IPS DF 6.9 (cell line): Measurements from ENCODE around the gene LBH.

Experiments used
- DNase-seq: peaks from one replicate; pipeline ENCODE4 v3.0.0-alpha.2; 2013; ENCODE audit warnings: low read depth, low spot score
- H3K27ac ChIP-seq: one replicate; pipeline ENCODE4 v1.5.1; 2013; ENCODE audit warnings: low read length, control low read depth
- H3K27me3 ChIP-seq: 2 replicates; pipeline ENCODE4 v1.6.1; 2013; ENCODE audit warnings: mild to moderate bottlenecking, low read length; ENCODE audit not compliant: control insufficient read depth, insufficient read depth
- H3K36me3 ChIP-seq: 2 replicates; pipeline ENCODE4 v1.6.1; 2013; ENCODE audit warnings: low read length; ENCODE audit not compliant: control insufficient read depth, insufficient read depth
- H3K4me1 ChIP-seq: 2 replicates; pipeline ENCODE4 v1.6.1; 2013; ENCODE audit warnings: low read length; ENCODE audit not compliant: control insufficient read depth, insufficient read depth
- H3K4me3 ChIP-seq: 2 replicates; pipeline ENCODE4 v1.5.1; 2013; ENCODE audit warnings: mild to moderate bottlenecking, low read length
- H3K9me3 ChIP-seq: 2 replicates; pipeline ENCODE4 v1.6.1; 2013; ENCODE audit warnings: low read length, inconsistent platforms; ENCODE audit not compliant: control insufficient read depth, insufficient read depth
- WGBS: extraction: QIAGEN DNeasy Blood & Tissue Kit; methylation state at CpG from one replicate; pipeline ENCODE4 v1.1.7; 2013; ENCODE audit warnings: mixed read lengths, missing lambda C conversion rate; ENCODE audit not compliant: insufficient read length, insufficient coverage; 5-methylcytosine and 5-hydroxymethylcytosine counted together

Gene LBH

GRCh38 chr2:30224151-30224550 lies 7.2 kb upstream of the LBH start:
- Histone ChIP-seq H3K4me1 (peaks cover 2% of the 10 kb centered on the region; the same call in 1 of the 2 replicates), H3K4me3 (no peak overlapping the region), H3K9me3 (no peaks in the 10 kb centered on the region), H3K27ac (no peak overlapping the region), H3K36me3 (no peaks in the 10 kb centered on the region), H3K27me3 (no peaks in the 10 kb centered on the region; the same call in 1 of the 2 replicates)
- DNase-seq: no peak

- Histone ChIP-seq H3K9me3 (no peaks in the 10 kb centered on the region), H3K27ac (no peak overlapping the region), H3K4me3 (no peak overlapping the region), H3K4me1 (peaks cover 2% of the 10 kb centered on the region; the same call in 1 of the 2 replicates), H3K36me3 (no peaks in the 10 kb centered on the region), H3K27me3 (peaks cover 2% of the 10 kb centered on the region; the same call in 1 of the 2 replicates)
- DNase-seq: no peak
- no CpG with 5 or more reads among the region's 8 CpGs for WGBS
Observed at GRCh38 chr2:30225131-30225762, 6.1 kb upstream of the LBH start.

GRCh38 chr2:30226144-30227032 lies 4.9 kb upstream of the LBH start:
- Histone ChIP-seq H3K36me3 (no peaks in the 10 kb centered on the region), H3K4me3 (no peak overlapping the region), H3K4me1 (peaks cover 2% of the 10 kb centered on the region; the same call in 1 of the 2 replicates), H3K27me3 (peaks cover 8% of the 10 kb centered on the region; the same call in 1 of the 2 replicates), H3K27ac (no peak overlapping the region), H3K9me3 (no peaks in the 10 kb centered on the region)
- no peak for DNase-seq
- WGBS: 100% methylated on average over 2 of the region's 10 CpGs

- WGBS: no CpG with 5 or more reads among the region's 3 CpGs
- Histone ChIP-seq H3K27ac (no peak overlapping the region), H3K4me3 (no peak overlapping the region), H3K27me3 (peaks cover 8% of the 10 kb centered on the region; the same call in 1 of the 2 replicates), H3K4me1 (peaks cover 4% of the 10 kb centered on the region), H3K36me3 (no peaks in the 10 kb centered on the region), H3K9me3 (no peaks in the 10 kb centered on the region)
- DNase-seq: no peak
Observed at GRCh38 chr2:30229596-30229995, 1.7 kb upstream of the LBH start.

GRCh38 chr2:30230497-30231211 lies 680 bp upstream of the LBH start:
- Histone ChIP-seq H3K4me3 (peak overlapping the region; percentile 67), H3K4me1 (peaks cover 1% of the 10 kb centered on the region; the same call in 1 of the 2 replicates), H3K27me3 (peaks cover 8% of the 10 kb centered on the region; the same call in 1 of the 2 replicates), H3K36me3 (no peaks in the 10 kb centered on the region), H3K9me3 (no peaks in the 10 kb centered on the region), H3K27ac (no peak overlapping the region)
- no CpG with 5 or more reads among the region's 50 CpGs for WGBS
- no peak for DNase-seq

GRCh38 chr2:30231996-30232800 lies 864 bp downstream of the LBH start:
- Histone ChIP-seq H3K4me1 (peaks cover 1% of the 10 kb centered on the region; the same call in 1 of the 2 replicates), H3K27me3 (peaks cover 8% of the 10 kb centered on the region; the same call in 1 of the 2 replicates), H3K27ac (no peak overlapping the region), H3K4me3 (peak overlapping the region; percentile 67; the same call in 1 of the 2 replicates), H3K36me3 (no peaks in the 10 kb centered on the region), H3K9me3 (no peaks in the 10 kb centered on the region)
- WGBS: no CpG with 5 or more reads among the region's 70 CpGs
- no peak for DNase-seq

GRCh38 chr2:30232801-30233130 lies 1.4 kb downstream of the LBH start:
- H3K27ac ChIP-seq: no peak overlapping the region
- H3K4me1 ChIP-seq: peaks cover 1% of the 10 kb centered on the region; the same call in 1 of the 2 replicates
- H3K9me3 ChIP-seq: no peaks in the 10 kb centered on the region
- peaks cover 8% of the 10 kb centered on the region; the same call in 1 of the 2 replicates for H3K27me3 ChIP-seq
- no peak for DNase-seq
- H3K4me3 ChIP-seq: peak overlapping the region; percentile 67; the same call in 1 of the 2 replicates
- WGBS: no CpG with 5 or more reads among the region's 8 CpGs
- no peaks in the 10 kb centered on the region for H3K36me3 ChIP-seq

- peaks cover 1% of the 10 kb centered on the region; the same call in 1 of the 2 replicates for H3K4me1 ChIP-seq
- H3K9me3 ChIP-seq: no peaks in the 10 kb centered on the region
- WGBS: no CpG with 5 or more reads among the region's 4 CpGs
- H3K27me3 ChIP-seq: peaks cover 8% of the 10 kb centered on the region; the same call in 1 of the 2 replicates
- H3K27ac ChIP-seq: no peak overlapping the region
- DNase-seq: no peak
- H3K4me3 ChIP-seq: no peak overlapping the region
- H3K36me3 ChIP-seq: no peaks in the 10 kb centered on the region
Observed at GRCh38 chr2:30233271-30234009, 2.1 kb downstream of the LBH start.

GRCh38 chr2:30234180-30234971 lies 3.0 kb downstream of the LBH start:
- no peak overlapping the region for H3K27ac ChIP-seq
- WGBS: no CpG with 5 or more reads among the region's 12 CpGs
- peaks cover 1% of the 10 kb centered on the region; the same call in 1 of the 2 replicates for H3K4me1 ChIP-seq
- no peak overlapping the region for H3K4me3 ChIP-seq
- no peaks in the 10 kb centered on the region for H3K36me3 ChIP-seq
- peaks cover 8% of the 10 kb centered on the region; the same call in 1 of the 2 replicates for H3K27me3 ChIP-seq
- no peaks in the 10 kb centered on the region for H3K9me3 ChIP-seq
- no peak for DNase-seq
